Prostate gland (tissue), 2 donors: ENCODE results near the gene STAMBP.

Experiments used
- CTCF ChIP-seq, 4 experiments: fragments of 200-600 bp in 2 of 4; fragments of 450-650 bp in 2 of 4; sonication (generic) in 2 of 4; IDR thresholded peaks; 1 replicate in 3 of 4; 2 replicates in 1 of 4; pipeline ENCODE4 v1.5.1; 2016 to 2019; ENCODE audit warnings: antibody characterized with exemption in 4 of 4, mild to moderate bottlenecking in 2 of 4, moderate library complexity in 2 of 4
- POLR2A ChIP-seq: fragments of 450-650 bp; IDR thresholded peaks from one replicate; pipeline ENCODE4 v1.6.1; 2016; ENCODE audit warnings: antibody characterized with exemption, mild to moderate bottlenecking

DNA sequence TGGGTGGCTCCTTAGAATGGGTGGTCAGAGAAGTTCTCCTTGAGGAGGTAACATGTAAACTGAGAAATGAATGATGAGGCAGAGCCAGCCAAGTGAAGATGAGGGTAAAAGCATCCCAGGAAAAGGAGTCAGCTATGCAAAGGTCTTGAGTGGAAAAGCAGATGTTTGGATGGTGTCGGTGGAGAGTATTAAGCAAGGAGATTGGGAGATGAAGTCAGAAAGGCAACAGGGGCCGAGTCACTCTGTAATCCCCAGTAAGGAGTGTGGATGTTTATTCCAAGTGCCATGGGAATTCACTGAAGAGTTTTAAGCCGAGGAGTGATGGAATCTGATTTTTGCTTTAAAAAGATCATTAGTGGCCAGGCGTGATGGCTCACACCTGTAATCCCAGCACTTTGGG lies 3.4 kb upstream of the STAMBP start:
- TF ChIP-seq CTCF (IDR thresholded peaks at IDR 0.05) (no peak), POLR2A (no peak)
